Posterior vena cava (tissue), 2 donors: ENCODE measurements around the gene GAL3ST2. TPM values are rescaled to one million over a fixed set of nuclear protein-coding genes. Genes with fewer than 3 reads are reported as not detected.
"Not testable (repeated sequence)": the region's sequence is repeated elsewhere in the genome, so short reads cannot be mapped to it uniquely, and the experiment has no call there.

ENCODE experiments used
- DNase-seq: peaks from one replicate; pipeline ENCODE4 v3.0.0-alpha.2; 2020; ENCODE audit warnings: low spot score
- intact Hi-C, 2 donors: fragments of 100-400 bp; cut with DNase I; formaldehyde crosslinking; loops; one replicate each; pipeline versions ENCODE4 v1.14.1 to v1.14.2; 2022 to 2023
- long read RNA-seq, 2 donors: library from polyadenylated mRNA; unstranded; transcript quantifications; one replicate each; pipeline ENCODE4 v2.0.0, GENCODE V29; 2020 to 2021
- total RNA-seq, 2 donors: library from RNA; stranded (reverse); fragmentation: NEBNext Ultra II Directional; extraction: Animal tissue kit (Norgen Biotek cat#: 25700); gene quantifications; one replicate each; pipeline ENCODE4 v1.2.1, GENCODE V29; 2021
- donor health status: DM: yes; HTN: yes; CAD: no.
- donor health status: DM: yes; HTN: yes; CAD: no.

Gene GAL3ST2
- total RNA-seq, result not detected
- long read RNA-seq, donor 1, result 0 reads
- long read RNA-seq, donor 2, result 0 reads

GRCh38 chr2:241776336-241777169, at the start of gene GAL3ST2:
Gene GAL3ST2 (plus strand): TSS chr2:241776822. CDS start chr2:241776956, 134 bp downstream.
- DNase-seq, result no peak
- intact Hi-C loops, result loop anchor here in 1 of 2 donors (10.0 kb wide), 1 partner anchor 98 kb away; no protein-coding TSS in a partner anchor

DNA sequence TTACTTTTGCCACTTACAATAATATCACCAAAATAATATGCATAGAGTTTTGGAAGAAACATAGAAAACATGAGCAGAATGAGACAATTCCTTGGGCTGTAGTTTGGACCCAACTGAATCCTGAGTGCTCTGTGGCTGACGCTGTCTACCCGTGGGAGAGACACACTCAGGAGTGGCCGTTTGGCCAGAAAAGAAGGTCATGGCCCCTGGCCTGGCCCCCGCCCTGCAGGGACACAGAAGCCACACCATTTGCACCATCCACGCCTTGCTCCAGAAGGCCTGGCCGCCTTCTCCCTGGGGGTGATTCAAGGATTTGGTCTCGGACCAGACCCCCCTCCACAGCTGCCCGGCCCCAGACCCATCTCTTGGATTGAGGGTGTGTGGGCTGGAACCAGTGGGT, 48.6 kb upstream of the GAL3ST2 start:
- intact Hi-C loops, result loop anchor here in 1 of 2 donors (10.0 kb wide), 1 partner anchor 147 kb away; no protein-coding TSS in a partner anchor
- no peak for DNase-seq

DNA sequence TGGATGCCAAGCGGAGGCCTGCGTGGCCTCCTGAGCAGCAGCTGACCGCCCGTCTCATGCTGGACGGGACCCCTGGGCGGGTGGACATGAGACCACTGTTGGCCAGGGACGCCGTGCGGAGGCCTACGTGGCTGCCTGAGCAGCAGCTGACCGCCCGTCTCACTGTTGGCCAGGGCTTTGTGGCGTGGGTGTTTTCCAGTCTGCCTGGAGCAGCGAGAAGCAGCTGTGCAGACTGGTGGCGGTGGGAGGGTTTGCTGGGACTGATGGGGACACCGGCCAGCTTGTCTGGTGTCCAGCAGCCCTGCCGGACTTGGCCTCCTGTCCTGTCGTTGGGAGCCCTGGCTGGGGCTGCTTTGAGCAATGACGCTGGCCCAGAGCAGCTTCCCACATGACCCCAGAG, 48.0 kb upstream of the GAL3ST2 start:
- intact Hi-C loops, result loop anchor here in 1 of 2 donors (10.0 kb wide), 1 partner anchor 146 kb away; no protein-coding TSS in a partner anchor
- DNase-seq, result peak; percentile 90

- no peak for DNase-seq
- intact Hi-C loops, result loop anchor here in 1 of 2 donors (10.0 kb wide), 1 partner anchor 145 kb away; no protein-coding TSS in a partner anchor
Observed at GRCh38 chr2:241729868-241730267, 46.8 kb upstream of the GAL3ST2 start.

- no peak for DNase-seq
- intact Hi-C loops, result no loop called here
Observed at GRCh38 chr2:241730671-241731293, 45.8 kb upstream of the GAL3ST2 start.

GRCh38 chr2:241732513-241733186, 44.0 kb upstream of the GAL3ST2 start:
- intact Hi-C loops, result not testable (repeated sequence)
- peak; percentile 92 for DNase-seq

GRCh38 chr2:241733391-241734207, 43.0 kb upstream of the GAL3ST2 start:
- no peak for DNase-seq
- intact Hi-C loops, result no loop called here

DNA sequence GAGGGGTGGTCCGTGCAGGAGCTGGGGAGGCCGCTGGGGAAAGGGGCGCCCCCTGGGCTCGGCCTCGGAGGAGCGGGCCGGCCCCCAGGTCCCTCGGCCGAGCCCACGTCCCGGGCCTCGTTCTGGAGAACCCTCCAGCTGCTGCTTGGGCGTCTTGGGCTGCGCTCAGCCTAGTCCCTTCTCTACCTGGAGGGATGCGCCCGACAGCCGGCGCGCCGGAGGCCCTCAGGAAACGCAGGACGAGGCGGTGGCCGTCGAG, 42.5 kb upstream of the GAL3ST2 start:
- DNase-seq, result no peak
- intact Hi-C loops, result no loop called here

GRCh38 chr2:241734467-241735208, 42.0 kb upstream of the GAL3ST2 start, which contains the start of gene D2HGDH:
Gene D2HGDH (plus strand): TSS chr2:241734630. CDS start chr2:241735225, 595 bp downstream.
- DNase-seq, result peak; percentile 98
- intact Hi-C loops, result loop anchor here in 1 of 2 donors (5.0 kb wide), 1 partner anchor 143 kb away; no protein-coding TSS in a partner anchor

DNA sequence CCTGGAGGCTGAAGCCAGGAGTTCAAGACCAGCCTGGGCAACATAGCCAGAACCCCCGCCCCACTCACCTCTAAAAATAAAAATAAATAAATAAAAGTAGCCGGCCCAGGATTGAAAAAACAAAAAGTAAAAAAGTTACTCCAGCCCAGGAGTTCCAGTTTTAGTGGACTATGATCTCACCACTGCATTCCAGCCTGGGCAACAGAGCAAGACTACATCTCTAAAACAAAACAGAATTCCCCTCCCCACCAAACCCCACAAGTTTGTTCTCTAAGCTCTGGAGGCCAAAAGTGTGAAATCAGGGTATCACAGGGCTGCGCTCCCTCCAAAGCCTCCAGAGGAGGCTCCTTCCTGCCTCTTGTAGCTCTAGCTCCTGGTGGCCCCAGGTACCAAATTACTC, 40.5 kb upstream of the GAL3ST2 start:
- intact Hi-C loops, result loop anchor here in 1 of 2 donors (5.0 kb wide), 1 partner anchor 141 kb away; no protein-coding TSS in a partner anchor
- no peak for DNase-seq

DNA sequence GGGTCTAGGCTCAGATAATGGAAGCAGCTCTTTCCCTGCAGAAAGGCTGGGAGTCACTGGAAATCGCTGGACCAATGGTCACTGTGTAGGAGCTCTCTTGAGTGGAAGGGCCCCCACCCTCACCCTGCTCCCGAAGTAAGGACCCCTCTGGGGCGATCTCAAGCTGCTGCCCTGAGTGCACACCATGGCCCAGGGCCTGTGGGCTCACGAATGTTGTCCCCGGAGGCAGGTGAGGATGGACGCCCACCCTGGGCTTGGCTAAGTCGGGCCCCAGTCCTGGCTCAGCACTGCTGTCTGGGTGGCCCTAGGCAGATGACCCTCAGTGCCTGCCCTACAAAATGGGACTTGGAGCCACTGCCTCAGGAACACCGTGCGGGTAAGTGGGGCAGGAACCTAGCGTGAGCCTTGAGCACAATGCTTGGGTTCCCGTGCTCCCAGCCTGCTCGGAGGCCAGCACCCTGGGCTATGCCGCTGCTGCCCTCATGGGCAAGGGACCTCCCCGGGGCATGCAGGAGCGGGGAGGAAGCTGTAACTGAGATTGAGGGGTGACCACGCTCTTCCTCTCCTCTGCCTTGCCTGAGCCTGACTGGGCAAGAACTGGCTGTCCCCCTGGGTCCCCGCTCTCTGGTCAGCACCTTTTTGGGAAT, 38.5 kb upstream of the GAL3ST2 start:
- intact Hi-C loops, result loop anchor here in 1 of 2 donors (5.0 kb wide), 1 partner anchor 139 kb away; no protein-coding TSS in a partner anchor
- no peak for DNase-seq

DNA sequence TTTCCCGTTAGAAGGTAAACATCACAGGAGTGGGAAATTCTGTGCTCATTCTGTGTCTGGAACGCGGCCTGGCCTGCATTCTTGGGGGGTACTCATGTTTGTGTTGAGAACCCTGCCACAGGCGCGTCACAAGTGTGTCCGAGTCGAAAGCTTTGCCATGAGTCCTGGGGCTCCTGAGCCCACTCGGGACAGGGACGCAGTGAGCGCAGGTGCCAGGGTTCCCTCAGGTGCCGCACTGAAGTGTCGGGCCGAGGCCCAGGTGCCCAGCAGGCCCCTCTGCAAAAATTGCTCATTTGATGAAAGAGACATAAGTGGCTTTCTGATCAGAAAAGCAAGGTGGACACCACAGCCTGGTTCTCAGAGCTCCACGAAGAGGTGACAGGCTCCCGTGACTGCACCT, 37.4 kb upstream of the GAL3ST2 start:
- intact Hi-C loops, result loop anchor here in 1 of 2 donors (5.0 kb wide), 1 partner anchor 138 kb away; no protein-coding TSS in a partner anchor
- DNase-seq, result no peak

- DNase-seq, result no peak
- intact Hi-C loops, result loop anchor here in 1 of 2 donors (5.0 kb wide), 1 partner anchor 138 kb away; no protein-coding TSS in a partner anchor
Observed at GRCh38 chr2:241739651-241740050, 37.0 kb upstream of the GAL3ST2 start.

GRCh38 chr2:241741016-241741415, 35.6 kb upstream of the GAL3ST2 start:
- intact Hi-C loops, result no loop called here
- no peak for DNase-seq

DNA sequence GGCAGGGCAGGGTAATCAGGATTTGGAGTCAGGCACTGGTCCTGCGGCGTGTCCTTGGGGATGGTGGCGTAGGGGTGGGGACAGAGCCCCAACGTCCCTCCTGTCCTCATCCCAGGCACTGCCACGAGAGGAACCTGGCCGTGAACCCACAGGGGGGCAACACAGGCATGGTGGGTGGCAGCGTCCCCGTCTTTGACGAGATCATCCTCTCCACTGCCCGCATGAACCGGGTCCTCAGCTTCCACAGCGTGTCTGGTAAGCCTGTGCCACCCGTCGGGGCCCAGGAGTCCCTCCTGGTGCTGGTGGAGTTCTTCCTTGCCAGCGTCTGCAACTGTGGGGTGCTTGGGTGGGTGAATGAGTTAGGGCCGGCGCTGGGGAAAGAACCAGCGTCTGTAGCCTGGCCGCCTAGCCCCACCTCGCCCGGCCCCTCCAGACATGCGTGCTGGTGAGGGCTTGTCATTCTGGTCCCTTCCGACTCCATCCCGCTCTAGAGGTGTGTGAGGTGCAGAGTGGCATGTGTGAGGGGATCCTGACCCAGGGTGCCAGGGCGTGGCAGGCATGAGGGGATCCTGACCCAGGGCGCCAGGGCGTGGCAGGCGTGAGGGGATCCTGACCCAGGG, 34.2 kb upstream of the GAL3ST2 start:
- intact Hi-C loops, result no loop called here

DNA sequence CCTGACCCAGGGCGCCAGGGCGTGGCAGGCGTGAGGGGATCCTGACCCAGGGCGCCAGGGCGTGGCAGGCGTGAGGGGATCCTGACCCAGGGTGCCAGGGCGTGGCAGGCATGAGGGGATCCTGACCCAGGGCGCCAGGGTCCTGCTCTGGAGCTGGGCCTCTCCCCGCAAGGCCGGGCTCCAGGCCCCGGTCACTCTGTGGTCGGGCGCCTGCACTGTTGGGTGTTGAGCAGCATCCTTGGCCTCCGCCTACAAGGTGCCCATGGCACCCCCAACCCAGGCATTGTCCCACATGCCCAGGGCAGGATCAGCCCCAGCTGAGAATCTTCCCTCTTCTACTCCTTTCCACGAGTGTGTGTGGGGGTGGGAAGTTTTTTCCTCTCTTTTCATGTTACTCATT, 33.6 kb upstream of the GAL3ST2 start:
- intact Hi-C loops, result not testable (repeated sequence)

More for the DNA sequence above, 34.2 kb upstream of the GAL3ST2 start:
- DNase-seq, result no peak

GRCh38 chr2:241743620-241744019, 33.0 kb upstream of the GAL3ST2 start:
- no peak for DNase-seq
- intact Hi-C loops, result no loop called here

More for the DNA sequence above, 33.6 kb upstream of the GAL3ST2 start:
- DNase-seq, result not testable (repeated sequence)
